Cardiac fibroblast (primary cell): ENCODE results near the gene ZMYM2.

Source experiments
- DNase-seq, 2 donors: peaks; one replicate each; pipeline versions ENCODE4 v3.0.0 to v3.0.0-alpha.2; 2010; ENCODE audit warnings: low read depth in 2 of 2
- H3K4me3 ChIP-seq, 2 donors: replicated peaks in 1 of 2; 1 replicate in 1 of 2; 2 replicates in 1 of 2; pipeline ENCODE4 v1.5.1; 2011; ENCODE audit warnings: low read depth in 2 of 2, low read length in 2 of 2, mild to moderate bottlenecking in 2 of 2, moderate library complexity in 1 of 2
- CTCF ChIP-seq: IDR thresholded peaks from one replicate; pipeline ENCODE4 v1.5.1; 2011; ENCODE audit warnings: low read depth, mild to moderate bottlenecking, low read length, inconsistent platforms

The ZMYM2 gene

GRCh38 chr13:20053891-20054290 lies 95.4 kb downstream of the ZMYM2 start:
- no peak for DNase-seq
- no peak overlapping the region for H3K4me3 ChIP-seq
- no peak for TF ChIP-seq CTCF

DNA sequence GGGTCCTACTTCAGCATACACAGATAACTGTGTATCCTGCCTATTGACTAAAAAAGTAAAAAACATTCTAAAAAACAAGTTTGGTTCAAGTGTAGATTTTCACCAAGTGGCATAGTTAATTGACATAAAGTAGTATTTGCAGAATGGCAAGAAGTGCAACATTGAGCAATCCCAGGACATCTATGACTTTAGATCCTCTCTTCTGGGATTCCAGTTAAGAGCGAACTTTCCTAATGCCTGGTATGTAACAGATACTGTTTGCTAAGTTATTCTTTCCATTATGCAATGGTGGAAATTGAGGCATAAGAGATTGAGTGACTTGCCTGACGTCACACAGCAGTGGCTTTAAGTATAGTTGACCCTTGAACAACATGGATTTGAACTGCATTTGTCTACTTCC lies 96.1 kb downstream of the ZMYM2 start:
- TF ChIP-seq CTCF = no peak
- no peak for DNase-seq
- no peak overlapping the region for H3K4me3 ChIP-seq

- no peak overlapping the region for H3K4me3 ChIP-seq
- no peak for DNase-seq
- no peak for TF ChIP-seq CTCF
Measured at GRCh38 chr13:20057214-20057613, 98.7 kb downstream of the ZMYM2 start.

DNA sequence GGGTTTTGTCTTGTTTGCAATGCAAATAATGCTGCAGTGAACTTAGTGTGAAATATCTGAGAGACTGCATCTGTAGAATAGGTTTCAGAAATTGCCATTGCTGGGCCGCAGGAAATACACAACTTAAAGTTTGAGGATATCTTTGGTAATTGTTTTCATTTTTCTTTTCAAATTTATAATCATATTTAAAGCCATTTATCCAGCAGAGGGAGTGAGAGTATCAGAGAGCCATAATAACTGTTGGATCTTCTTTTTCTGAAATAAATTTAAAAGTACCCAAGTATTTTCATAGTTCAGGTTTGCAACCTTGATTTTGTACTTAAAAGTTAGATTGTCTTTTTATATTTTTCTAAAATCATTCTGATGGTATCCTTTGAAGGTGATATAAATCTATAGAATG lies 99.4 kb downstream of the ZMYM2 start:
- H3K4me3 ChIP-seq = no peak overlapping the region
- no peak for DNase-seq
- no peak for TF ChIP-seq CTCF

DNA sequence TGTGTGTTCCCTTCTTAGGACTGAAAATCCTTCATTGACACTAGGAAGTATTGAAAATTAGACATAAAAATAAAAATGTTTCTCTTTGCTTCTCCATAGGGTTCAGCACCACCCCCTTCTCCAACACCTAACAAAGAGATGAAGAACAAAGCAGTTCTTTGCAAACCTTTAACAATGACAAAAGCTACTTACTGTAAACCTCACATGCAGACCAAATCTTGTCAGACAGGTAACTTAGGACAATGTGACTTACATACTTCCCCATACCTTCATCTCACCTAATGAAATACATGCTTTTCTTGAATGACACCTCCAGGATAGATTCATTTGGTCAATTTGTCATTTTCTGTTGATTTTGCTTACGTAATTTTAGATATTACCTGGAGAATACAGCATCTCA lies 99.9 kb downstream of the ZMYM2 start:
- H3K4me3 ChIP-seq = no peak overlapping the region
- DNase-seq = no peak
- TF ChIP-seq CTCF = no peak

GRCh38 chr13:20064128-20064527 lies 105.6 kb downstream of the ZMYM2 start:
- TF ChIP-seq CTCF = no peak
- H3K4me3 ChIP-seq = no peak overlapping the region
- DNase-seq = peak in 1 of 2 donors; percentile 67

GRCh38 chr13:20065516-20065915 lies 107.0 kb downstream of the ZMYM2 start:
- DNase-seq = no peak
- no peak for TF ChIP-seq CTCF
- no peak overlapping the region for H3K4me3 ChIP-seq
